IMR-90 (cell line): ENCODE data around the gene OR10G2. TPM values are rescaled to one million over a fixed set of nuclear protein-coding genes. Genes with fewer than 3 reads are reported as not detected.

Experiments
- ATAC-seq: fragments of 200-7000 bp; cut with Tn5 transposase; 2 replicates; pipeline ENCODE4 v1.9.1; 2020; ENCODE audit warnings: low read depth, mild to moderate bottlenecking, moderate library complexity
- BruUV-seq: library from RNA; stranded (reverse); fragments of 400-500 nt; replicated peaks from 2 replicates; lab custom pipeline; 2021; lab: Mats Ljungman, UMichigan
- CTCF ChIA-PET: fragments of 300-600 bp; formaldehyde crosslinking; extraction: SDS; loops from one replicate; lab custom pipeline; 2021; ENCODE audit warnings: antibody characterized with exemption; lab: Yijun Ruan, JAX
- POLR2A ChIA-PET: fragments of 300-600 bp; sonication (Branson Sonifier 250); formaldehyde crosslinking; loops from one replicate; lab custom pipeline; 2022; ENCODE audit warnings: antibody characterized with exemption; ENCODE audit not compliant: unreplicated experiment; lab: Charles Lee
- DNase-seq: peaks from one replicate; pipeline ENCODE4 v3.0.0; 2013
- H2AFZ ChIP-seq: replicated peaks from 2 replicates; pipeline ENCODE3; 2013; ENCODE audit warnings: low read length, mild to moderate bottlenecking; ENCODE audit not compliant: poor library complexity
- H2AK5ac ChIP-seq: 2 replicates; pipeline ENCODE4 v1.6.1; 2013; ENCODE audit warnings: low read depth, low read length, inconsistent platforms
- H2AK9ac ChIP-seq: replicated peaks from 2 replicates; pipeline ENCODE3; 2013; ENCODE audit warnings: mild to moderate bottlenecking, low read depth, low read length, moderate library complexity; ENCODE audit not compliant: poor library complexity
- H2BK120ac ChIP-seq: 2 replicates; pipeline ENCODE4 v1.6.1; 2013; ENCODE audit warnings: low read depth, low read length, inconsistent platforms
- H2BK15ac ChIP-seq: 3 replicates; pipeline ENCODE4 v1.6.1; 2013; ENCODE audit warnings: low read depth, low read length, inconsistent platforms
- H2BK20ac ChIP-seq: 2 replicates; pipeline ENCODE4 v1.6.1; 2013; ENCODE audit warnings: low read depth, mild to moderate bottlenecking, inconsistent platforms, low read length, moderate library complexity
- H2BK5ac ChIP-seq: 2 replicates; pipeline ENCODE4 v1.6.1; 2013; ENCODE audit warnings: mild to moderate bottlenecking, low read depth, low read length, inconsistent platforms; ENCODE audit not compliant: poor library complexity, severe bottlenecking
- H3K14ac ChIP-seq: replicated peaks from 2 replicates; pipeline ENCODE4 v1.6.1; 2013; ENCODE audit warnings: low read depth, low read length, inconsistent platforms
- H3K18ac ChIP-seq: 2 replicates; pipeline ENCODE4 v1.6.1; 2013; ENCODE audit warnings: low read depth, low read length, control low read depth
- H3K23ac ChIP-seq: 2 replicates; pipeline ENCODE4 v1.6.1; 2013; ENCODE audit warnings: low read depth, low read length, inconsistent platforms
- H3K27ac ChIP-seq: 2 replicates; pipeline ENCODE4 v1.5.1; 2013; ENCODE audit warnings: mild to moderate bottlenecking, control low read depth, low read length; ENCODE audit not compliant: insufficient read depth
- H3K27me3 ChIP-seq: 2 replicates; pipeline ENCODE4 v1.6.1; 2013; ENCODE audit warnings: low read length; ENCODE audit not compliant: control insufficient read depth, insufficient read depth
- H3K36me3 ChIP-seq: 2 replicates; pipeline ENCODE4 v1.6.1; 2013; ENCODE audit warnings: low read length, mixed read lengths; ENCODE audit not compliant: control insufficient read depth, insufficient read depth
- H3K4ac ChIP-seq: 2 replicates; pipeline ENCODE4 v1.6.1; 2013; ENCODE audit warnings: low read depth, low read length, inconsistent platforms
- H3K4me1 ChIP-seq: 2 replicates; pipeline ENCODE4 v1.6.1; 2013; ENCODE audit warnings: low read length, mixed read lengths; ENCODE audit not compliant: control insufficient read depth, insufficient read depth
- H3K4me2 ChIP-seq: 2 replicates; pipeline ENCODE4 v1.6.1; 2013; ENCODE audit warnings: low read depth, mild to moderate bottlenecking, control low read depth, low read length, moderate library complexity
- H3K4me3 ChIP-seq: 2 replicates; pipeline ENCODE4 v1.5.1; 2013; ENCODE audit warnings: low read depth, mild to moderate bottlenecking, control low read depth, low read length, moderate library complexity; ENCODE audit not compliant: insufficient read depth
- H3K56ac ChIP-seq: 2 replicates; pipeline ENCODE4 v1.6.1; 2013; ENCODE audit warnings: low read length, inconsistent platforms; ENCODE audit not compliant: insufficient read depth; ENCODE audit errors: extremely low read depth
- H3K79me1 ChIP-seq, 2 experiments: 2 replicates each; pipeline ENCODE4 v1.6.1; 2013; ENCODE audit warnings: low read length in 2 of 2, inconsistent platforms in 1 of 2, low read depth in 1 of 2
- H3K9ac ChIP-seq: 2 replicates; pipeline ENCODE4 v1.6.1; 2013; ENCODE audit warnings: low read depth, low read length, control low read depth
- H3K9me1 ChIP-seq: 2 replicates; pipeline ENCODE4 v1.6.1; 2013; ENCODE audit warnings: low read length, inconsistent platforms; ENCODE audit not compliant: insufficient read depth
- H3K9me3 ChIP-seq: 2 replicates; pipeline ENCODE4 v1.6.1; 2013; ENCODE audit warnings: low read length; ENCODE audit not compliant: control insufficient read depth, insufficient read depth
- H4K20me1 ChIP-seq: 2 replicates; pipeline ENCODE4 v1.6.1; 2013; ENCODE audit warnings: low read length, inconsistent platforms; ENCODE audit not compliant: insufficient read depth
- H4K5ac ChIP-seq: 2 replicates; pipeline ENCODE4 v1.6.1; 2013; ENCODE audit warnings: mild to moderate bottlenecking, low read depth, low read length, control low read depth
- H4K8ac ChIP-seq, 2 experiments: 2 replicates each; pipeline ENCODE4 v1.6.1; 2013; ENCODE audit warnings: low read depth in 2 of 2, low read length in 2 of 2, control low read depth in 1 of 2, inconsistent platforms in 1 of 2
- H4K91ac ChIP-seq: 2 replicates; pipeline ENCODE4 v1.6.1; 2013; ENCODE audit warnings: low read depth, low read length, inconsistent platforms; ENCODE audit not compliant: insufficient read depth
- BHLHE40 ChIP-seq: fragments of 150-350 bp; IDR thresholded peaks from 2 replicates; pipeline ENCODE4 v1.6.1; 2016; ENCODE audit warnings: mild to moderate bottlenecking, low read depth, low read length
- CEBPB ChIP-seq: IDR thresholded peaks from 2 replicates; pipeline ENCODE4 v1.6.1; 2012; ENCODE audit warnings: low read depth, low read length, improper control_type of control experiment
- CHD1 ChIP-seq: IDR thresholded peaks from 2 replicates; pipeline ENCODE4 v1.6.1; 2012; ENCODE audit warnings: low read depth, low read length, improper control_type of control experiment
- ELK1 ChIP-seq: fragments of 150-350 bp; IDR thresholded peaks from 2 replicates; pipeline ENCODE4 v1.6.1; 2016; ENCODE audit warnings: low read depth, mild to moderate bottlenecking, low read length, moderate library complexity, borderline replicate concordance
- FOS ChIP-seq: fragments of 150-350 bp; IDR thresholded peaks from 2 replicates; pipeline ENCODE4 v1.6.1; 2016; ENCODE audit warnings: low read depth, low read length
- MAFK ChIP-seq: IDR thresholded peaks from 2 replicates; pipeline ENCODE4 v1.6.1; 2012; ENCODE audit warnings: low read depth, low read length, improper control_type of control experiment
- MAZ ChIP-seq: IDR thresholded peaks from 2 replicates; pipeline ENCODE4 v1.6.1; 2012; ENCODE audit warnings: low read depth, mild to moderate bottlenecking, low read length, improper control_type of control experiment, moderate library complexity, borderline replicate concordance
- MXI1 ChIP-seq: IDR thresholded peaks from 2 replicates; pipeline ENCODE4 v1.6.1; 2012; ENCODE audit warnings: low read depth, mild to moderate bottlenecking, low read length, moderate library complexity, borderline replicate concordance
- NFE2L2 ChIP-seq: fragments of 150-350 bp; IDR thresholded peaks from 2 replicates; pipeline ENCODE4 v1.6.1; 2016; ENCODE audit warnings: low read depth, mild to moderate bottlenecking, low read length
- POLR2A ChIP-seq: IDR thresholded peaks from 2 replicates; pipeline ENCODE4 v1.6.1; 2012; ENCODE audit warnings: mild to moderate bottlenecking, low read depth, low read length
- RAD21 ChIP-seq: IDR thresholded peaks from 2 replicates; pipeline ENCODE4 v1.6.1; 2012; ENCODE audit warnings: low read length, improper control_type of control experiment
- RCOR1 ChIP-seq: IDR thresholded peaks from 2 replicates; pipeline ENCODE4 v1.6.1; 2012; ENCODE audit warnings: mild to moderate bottlenecking, low read length, improper control_type of control experiment; ENCODE audit not compliant: insufficient replicate concordance
- RFX5 ChIP-seq: IDR thresholded peaks from 2 replicates; pipeline ENCODE4 v1.8.0; 2012; ENCODE audit warnings: low read depth, mild to moderate bottlenecking, low read length, moderate library complexity
- SMC3 ChIP-seq: fragments of 150-350 bp; IDR thresholded peaks from 2 replicates; pipeline ENCODE4 v1.6.1; 2016; ENCODE audit warnings: low read depth, mild to moderate bottlenecking, antibody characterized with exemption, low read length, moderate library complexity
- USF2 ChIP-seq: fragments of 150-350 bp; IDR thresholded peaks from 2 replicates; pipeline ENCODE4 v1.6.1; 2017; ENCODE audit warnings: mild to moderate bottlenecking, antibody characterized with exemption, low read length, low read depth
- WGBS, 2 experiments: methylation state at CpG; one replicate each; pipeline versions ENCODE4 v1.1.5 to v1.1.7; 2013; ENCODE audit warnings: missing lambda C conversion rate in 2 of 2; ENCODE audit not compliant: insufficient read length in 1 of 2; ENCODE audit errors: extremely low coverage in 2 of 2; 5-methylcytosine and 5-hydroxymethylcytosine counted together
- dilution Hi-C: fragments of 300-500 bp; cut with HindIII; formaldehyde crosslinking; loops from one replicate; pipeline ENCODE4 v1.14.3; 2018; ENCODE audit warnings: low sequenced_read_pairs; ENCODE audit not compliant: unreplicated experiment
- in situ Hi-C: fragments of 300-500 bp; cut with MboI; formaldehyde crosslinking; loops from 3 replicates; pipeline ENCODE4 v1.14.3; 2019; ENCODE audit warnings: low sequenced_read_pairs, inconsistent platforms, mixed read lengths
- intact Hi-C: fragments of 100-400 bp; cut with micrococcal nuclease; formaldehyde crosslinking; loops from 2 replicates; pipeline ENCODE4 v1.10.0; 2022
- polyA plus RNA-seq, 3 experiments: library from polyadenylated mRNA; depleted of rRNA; stranded (reverse); fragments of >200 nt; gene quantifications; 2 replicates each; pipeline ENCODE4 v1.2.3, GENCODE V29; 2012; ENCODE audit warnings: low replicate concordance in 1 of 3
- total RNA-seq: library from RNA; depleted of rRNA; stranded (reverse); fragments of >200 nt; gene quantifications from 2 replicates; pipeline ENCODE4 v1.2.3, GENCODE V29; 2012
- TF ChIP-seq, protein P1 (sequence below): conservative IDR thresholded peaks from 2 replicates; pipeline ENCODE4 v1.5.1; 2012; ENCODE audit warnings: mild to moderate bottlenecking, low read depth, low read length, improper control_type of control experiment

OR10G2 gene
- total and polyA plus RNA-seq, 2 of the 4 experiments (the other 2 are of a cell fraction) = not detected

GRCh38 chr14:21643407-21643806 is 8.7 kb upstream of the OR10G2 start:
- intact Hi-C loops = no loop called here

More at GRCh38 chr14:21643407-21643806, 8.7 kb upstream of the OR10G2 start:
- Histone ChIP-seq H3K4me3 (no peak overlapping the region), H4K8ac (no peak overlapping the region), H2AK9ac (no peak overlapping the region), H2AK5ac (no peak overlapping the region), H3K9ac (no peak overlapping the region), H3K23ac (no peak overlapping the region), H3K27ac (no peak overlapping the region), H3K36me3 (no peaks in the 10 kb centered on the region), H3K27me3 (peaks cover 1% of the 10 kb centered on the region; the same call in 1 of the 2 replicates), H3K4me2 (no peak overlapping the region), H3K9me3 (no peaks in the 10 kb centered on the region), H3K18ac (no peak overlapping the region), H3K4me1 (no peaks in the 10 kb centered on the region), H2BK5ac (no peak overlapping the region), H4K5ac (no peak overlapping the region), H3K79me1 (no peaks in the 10 kb centered on the region), H3K14ac (no peak overlapping the region), H3K9me1 (no peaks in the 10 kb centered on the region), H4K91ac (no peak overlapping the region), H2BK120ac (no peak overlapping the region), H2AFZ (no peak overlapping the region), H3K4ac (no peak overlapping the region), H2BK20ac (no peak overlapping the region), H2BK15ac (no peak overlapping the region), H3K56ac (no peak overlapping the region), H4K20me1 (no peaks in the 10 kb centered on the region)
- BruUV-seq = no TSS peak
- in situ Hi-C loops = no loop called here
- CTCF ChIA-PET = no interaction called here
- no peak for DNase-seq
- POLR2A ChIA-PET = no interaction called here
- dilution Hi-C loops = no loop called here
- TF ChIP-seq RCOR1 (no peak), USF2 (no peak), RFX5 (no peak), CEBPB (no peak), BHLHE40 (no peak), ELK1 (no peak), NFE2L2 (no peak), FOS (no peak), MXI1 (no peak), MAZ (no peak), CHD1 (no peak), SMC3 (no peak), RAD21 (no peak), POLR2A (no peak), MAFK (no peak)
- TF ChIP-seq, protein P1, sequence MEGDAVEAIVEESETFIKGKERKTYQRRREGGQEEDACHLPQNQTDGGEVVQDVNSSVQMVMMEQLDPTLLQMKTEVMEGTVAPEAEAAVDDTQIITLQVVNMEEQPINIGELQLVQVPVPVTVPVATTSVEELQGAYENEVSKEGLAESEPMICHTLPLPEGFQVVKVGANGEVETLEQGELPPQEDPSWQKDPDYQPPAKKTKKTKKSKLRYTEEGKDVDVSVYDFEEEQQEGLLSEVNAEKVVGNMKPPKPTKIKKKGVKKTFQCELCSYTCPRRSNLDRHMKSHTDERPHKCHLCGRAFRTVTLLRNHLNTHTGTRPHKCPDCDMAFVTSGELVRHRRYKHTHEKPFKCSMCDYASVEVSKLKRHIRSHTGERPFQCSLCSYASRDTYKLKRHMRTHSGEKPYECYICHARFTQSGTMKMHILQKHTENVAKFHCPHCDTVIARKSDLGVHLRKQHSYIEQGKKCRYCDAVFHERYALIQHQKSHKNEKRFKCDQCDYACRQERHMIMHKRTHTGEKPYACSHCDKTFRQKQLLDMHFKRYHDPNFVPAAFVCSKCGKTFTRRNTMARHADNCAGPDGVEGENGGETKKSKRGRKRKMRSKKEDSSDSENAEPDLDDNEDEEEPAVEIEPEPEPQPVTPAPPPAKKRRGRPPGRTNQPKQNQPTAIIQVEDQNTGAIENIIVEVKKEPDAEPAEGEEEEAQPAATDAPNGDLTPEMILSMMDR = no peak
- ATAC-seq = no peak
- no CpG with 5 or more reads among the region's 5 CpGs for WGBS, 2 experiments
